K562 (cell line): ENCODE data around the gene NUP62CL. TPM values are rescaled to one million over a fixed set of nuclear protein-coding genes. Genes with fewer than 3 reads are reported as not detected.

Experiments
- ATAC-seq: fragments of 200-7000 bp; cut with Tn5 transposase; 3 replicates; pipeline ENCODE4 v1.9.1; 2020; ENCODE audit warnings: moderate library complexity
- BruUV-seq: library from RNA; stranded (reverse); fragments of 400-500 nt; replicated peaks from 2 replicates; lab custom pipeline; 2021; lab: Mats Ljungman, UMichigan
- CTCF ChIA-PET: fragments of 300-600 bp; formaldehyde crosslinking; extraction: SDS; loops from one replicate; lab custom pipeline; 2021; ENCODE audit warnings: low intra/inter-chr PET ratio; lab: Yijun Ruan, JAX
- POLR2A ChIA-PET: fragments of 300-600, 350-650 bp; sonication (Branson Sonifier 250); formaldehyde crosslinking; extraction: SDS; loops from one replicate; lab custom pipeline; 2021; ENCODE audit warnings: antibody characterized with exemption, inconsistent platforms; lab: Yijun Ruan, JAX
- DNase-seq, 4 experiments: peaks; one replicate each; pipeline versions ENCODE4 v3.0.0 to v3.0.0-alpha.2; 2011 to 2018; ENCODE audit warnings: low spot score in 3 of 4, mixed read lengths in 3 of 4; ENCODE audit errors: extremely low read depth in 1 of 4
- FAIRE-seq: peaks from 2 replicates; lab custom pipeline; 2011; peaks lifted over from hg19 to GRCh38; lab: Jason Lieb, UNC
- H2AFZ ChIP-seq: 2 replicates; pipeline ENCODE4 v1.6.0; 2011; ENCODE audit warnings: low read depth, low read length, control low read depth, inconsistent platforms
- H3K27ac ChIP-seq: fragments of 200-600 bp; 3 replicates; pipeline ENCODE4 v1.8.0; 2011; ENCODE audit warnings: low read depth, mild to moderate bottlenecking, control low read depth, inconsistent platforms, low read length, moderate library complexity, mixed read lengths; ENCODE audit errors: extremely low read depth
- H3K27me3 ChIP-seq, 2 experiments: fragments of 300-600 bp in 1 of 2; 2 replicates in 1 of 2; 3 replicates in 1 of 2; pipeline versions ENCODE4 v1.6.0 to v1.8.0; 2011; ENCODE audit warnings: inconsistent platforms in 2 of 2, low read length in 2 of 2, mild to moderate bottlenecking in 1 of 2, mixed read lengths in 1 of 2, moderate library complexity in 1 of 2; ENCODE audit not compliant: control insufficient read depth in 2 of 2, insufficient read depth in 2 of 2
- H3K36me3 ChIP-seq: fragments of 300-600 bp; 3 replicates; pipeline ENCODE4 v1.8.0; 2011; ENCODE audit warnings: mild to moderate bottlenecking, low read length, inconsistent platforms; ENCODE audit not compliant: control insufficient read depth, insufficient read depth
- H3K4me1 ChIP-seq, 2 experiments: fragments of 200-600 bp in 1 of 2; replicated peaks in 1 of 2; 2 replicates in 1 of 2; 3 replicates in 1 of 2; pipeline versions ENCODE4 v1.5.1 to v1.8.0; 2011; ENCODE audit warnings: inconsistent platforms in 2 of 2, low read length in 2 of 2, mild to moderate bottlenecking in 1 of 2, mixed read lengths in 1 of 2, moderate library complexity in 1 of 2; ENCODE audit not compliant: control insufficient read depth in 2 of 2, insufficient read depth in 2 of 2
- H3K4me2 ChIP-seq: 2 replicates; pipeline ENCODE4 v1.6.1; 2011; ENCODE audit warnings: low read length, control low read depth, inconsistent platforms, mixed read lengths; ENCODE audit not compliant: insufficient read depth
- H3K4me3 ChIP-seq: fragments of 200-600 bp; sonication (generic), shearing (Covaris generic); 2 replicates; pipeline ENCODE4 v1.5.1; 2016; ENCODE audit warnings: control low read depth, inconsistent platforms
- H3K79me2 ChIP-seq: fragments of 200-600 bp; 3 replicates; pipeline ENCODE4 v1.8.0; 2011; ENCODE audit warnings: low read length, inconsistent platforms; ENCODE audit not compliant: control insufficient read depth, insufficient read depth
- H3K9ac ChIP-seq, 2 experiments: 2 replicates each; pipeline versions ENCODE4 v1.6.0 to v1.6.1; 2011; ENCODE audit warnings: low read depth in 2 of 2, low read length in 2 of 2, control low read depth in 1 of 2, inconsistent platforms in 1 of 2, mild to moderate bottlenecking in 1 of 2, mixed read lengths in 1 of 2; ENCODE audit not compliant: insufficient read depth in 1 of 2
- H3K9me1 ChIP-seq: one replicate; pipeline ENCODE4 v1.6.0; 2011; ENCODE audit warnings: inconsistent platforms, mild to moderate bottlenecking, low read length, moderate library complexity; ENCODE audit not compliant: control insufficient read depth, insufficient read depth
- H3K9me3 ChIP-seq: replicated peaks from 2 replicates; pipeline ENCODE4 v1.5.1; 2011; ENCODE audit warnings: low read depth, low read length, inconsistent platforms; ENCODE audit not compliant: control insufficient read depth, insufficient read depth
- H4K20me1 ChIP-seq: replicated peaks from 2 replicates; pipeline ENCODE4 v1.6.1; 2011; ENCODE audit warnings: low read length, inconsistent platforms, mixed read lengths; ENCODE audit not compliant: control insufficient read depth, insufficient read depth
- CREBBP ChIP-seq: IDR thresholded peaks from one replicate; pipeline ENCODE4 v1.6.1; 2012; ENCODE audit warnings: low read depth, mild to moderate bottlenecking, control low read depth, inconsistent platforms, low read length
- GABPB1 ChIP-seq: sonication (generic); formaldehyde crosslinking; IDR thresholded peaks from 2 replicates; pipeline ENCODE4 v1.8.0; 2022; ENCODE audit warnings: mild to moderate bottlenecking, missing genetic modification reagents
- KHSRP ChIP-seq: fragments of 450-650 bp; IDR thresholded peaks from 2 replicates; pipeline ENCODE4 v1.6.1; 2017
- KLF10 ChIP-seq: fragments of 250-450 bp; sonication (Bioruptor Pico); IDR thresholded peaks from 2 replicates; pipeline ENCODE4 v1.6.1; 2021; ENCODE audit warnings: matching md5 sums
- LARP7 ChIP-seq: fragments of 450-650 bp; IDR thresholded peaks from 2 replicates; pipeline ENCODE4 v1.6.1; 2016
- MTA2 ChIP-seq: fragments of 450-650 bp; IDR thresholded peaks from 2 replicates; pipeline ENCODE4 v1.6.1; 2016; ENCODE audit warnings: low read depth
- NR4A1 ChIP-seq, 2 experiments: fragments of 250-450 bp in 1 of 2; fragments of 450-650 bp in 1 of 2; sonication (Bioruptor Pico) in 1 of 2; IDR thresholded peaks; 2 replicates each; pipeline versions ENCODE4 v1.4.0 to v1.6.1; 2016 to 2020; ENCODE audit warnings: mild to moderate bottlenecking in 2 of 2, missing compliant biosample characterization in 1 of 2, missing genetic modification characterization in 1 of 2, moderate library complexity in 1 of 2
- PURB ChIP-seq: sonication (generic); formaldehyde crosslinking; IDR thresholded peaks from 2 replicates; pipeline ENCODE4 v1.9.0; 2021; ENCODE audit warnings: low read depth, mild to moderate bottlenecking, missing genetic modification reagents
- RBM22 ChIP-seq: fragments of 200-400 bp; formaldehyde crosslinking; IDR thresholded peaks from 2 replicates; pipeline ENCODE4 v1.6.1; 2018; ENCODE audit warnings: low read length, low read depth; ENCODE audit not compliant: poor library complexity, severe bottlenecking
- STAT5A ChIP-seq: IDR thresholded peaks from 2 replicates; pipeline ENCODE4 v1.6.1; 2012; ENCODE audit warnings: low read length, inconsistent platforms, borderline replicate concordance
- TAF15 ChIP-seq: fragments of 200-400 bp; formaldehyde crosslinking; IDR thresholded peaks from 2 replicates; pipeline ENCODE4 v1.6.1; 2017; ENCODE audit warnings: mild to moderate bottlenecking, low read depth, low read length, moderate library complexity
- TRIM24 ChIP-seq, 2 experiments: fragments of 450-650 bp; IDR thresholded peaks; 2 replicates each; pipeline ENCODE4 v1.6.1; 2016
- ZNF217 ChIP-seq: sonication (generic); formaldehyde crosslinking; IDR thresholded peaks from 2 replicates; pipeline ENCODE4 v1.8.0; 2022; ENCODE audit warnings: mild to moderate bottlenecking, missing genetic modification reagents
- ZNF311 ChIP-seq: fragments of 250-450 bp; sonication (Bioruptor Pico); IDR thresholded peaks from 2 replicates; pipeline ENCODE4 v1.4.0; 2020; ENCODE audit warnings: mild to moderate bottlenecking, moderate library complexity
- ZSCAN29 ChIP-seq: fragments of 450-650 bp; IDR thresholded peaks from 2 replicates; pipeline ENCODE4 v1.6.1; 2017
- in situ Hi-C: fragments of 300-500 bp; cut with MboI; formaldehyde crosslinking; loops from 4 replicates; pipeline ENCODE4 v1.15.0; 2018; ENCODE audit warnings: inconsistent platforms, mixed read lengths
- intact Hi-C: fragments of 100-400 bp; cut with micrococcal nuclease; formaldehyde crosslinking; loops from 2 replicates; pipeline ENCODE4 v1.14.2; 2022
- polyA plus RNA-seq, 8 experiments: library from polyadenylated mRNA; depleted of rRNA in 4 of 8; stranded (reverse) in 5 of 8; unstranded in 3 of 8; fragments of >200 nt; fragmentation: Nextera tagmentation in 2 of 8; fragmentation: Illumina TruSeq in 1 of 8; extraction: Ambion mirVana in 2 of 8; extraction: Trizol in 1 of 8; gene quantifications; 2 replicates each; pipeline versions ENCODE4 v1.2.1 to v1.2.3, GENCODE V29; 2011 to 2014; ENCODE audit warnings: inconsistent platforms in 1 of 8, missing spikeins in 1 of 8
- total RNA-seq, 7 experiments: library from RNA; depleted of rRNA in 6 of 7; stranded (reverse); fragments of >200 nt in 6 of 7; fragmentation: Illumina TruSeq in 2 of 7; extraction: Trizol in 2 of 7; gene quantifications; 2 replicates each; pipeline versions ENCODE4 v1.2.1 to v1.2.3, GENCODE V29; 2011 to 2021; ENCODE audit warnings: low replicate concordance in 1 of 7
- TF ChIP-seq, protein P1 (sequence below): fragments of 450-650 bp; formaldehyde crosslinking; conservative IDR thresholded peaks from 2 replicates; pipeline ENCODE4 v1.4.0; 2022; ENCODE audit warnings: mild to moderate bottlenecking, missing genetic modification characterization

NUP62CL gene
- total and polyA plus RNA-seq, 9 of the 15 experiments (the other 6 are each of a cell fraction or from before 2014, with no cell fraction given) = 29.7 to 101 (median 42.7) TPM

DNA sequence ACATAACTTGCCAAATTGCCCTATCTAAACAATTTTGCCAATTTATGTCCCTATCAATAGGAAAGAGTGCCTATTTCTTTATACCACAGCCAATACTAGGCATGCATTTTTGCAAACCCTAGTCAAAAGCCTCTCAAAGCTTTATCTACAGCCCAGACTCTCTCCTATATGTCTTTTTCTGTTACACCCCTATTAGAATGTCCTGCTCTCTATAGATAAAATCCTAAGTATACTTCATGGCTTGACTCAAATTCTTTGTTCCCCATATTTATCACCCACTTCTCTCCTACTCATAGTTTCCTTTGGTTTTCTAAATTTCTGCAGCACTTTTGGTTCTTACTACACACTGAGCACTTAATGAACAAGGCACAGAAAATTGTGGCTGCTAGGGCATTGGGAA, 38.0 kb downstream of the NUP62CL start:
- BruUV-seq = no TSS peak
- TF ChIP-seq GABPB1 (CRISPR knock-in tag) = no peak
- TF ChIP-seq KHSRP = no peak
- no peak for TF ChIP-seq ZNF217 (CRISPR knock-in tag)
- no peak for TF ChIP-seq ZSCAN29
- TF ChIP-seq STAT5A = peak; percentile 44; the same call in 1 of the 2 replicates
- no peak for TF ChIP-seq NR4A1 (CRISPR knock-in tag; IDR thresholded peaks at IDR 0.05)
- no peak for TF ChIP-seq NR4A1 (tag; IDR thresholded peaks at IDR 0.05)
- TF ChIP-seq MTA2 = peak; percentile 69
- no peak for TF ChIP-seq TAF15
- TF ChIP-seq, protein P1, sequence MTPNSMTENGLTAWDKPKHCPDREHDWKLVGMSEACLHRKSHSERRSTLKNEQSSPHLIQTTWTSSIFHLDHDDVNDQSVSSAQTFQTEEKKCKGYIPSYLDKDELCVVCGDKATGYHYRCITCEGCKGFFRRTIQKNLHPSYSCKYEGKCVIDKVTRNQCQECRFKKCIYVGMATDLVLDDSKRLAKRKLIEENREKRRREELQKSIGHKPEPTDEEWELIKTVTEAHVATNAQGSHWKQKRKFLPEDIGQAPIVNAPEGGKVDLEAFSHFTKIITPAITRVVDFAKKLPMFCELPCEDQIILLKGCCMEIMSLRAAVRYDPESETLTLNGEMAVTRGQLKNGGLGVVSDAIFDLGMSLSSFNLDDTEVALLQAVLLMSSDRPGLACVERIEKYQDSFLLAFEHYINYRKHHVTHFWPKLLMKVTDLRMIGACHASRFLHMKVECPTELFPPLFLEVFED (CRISPR knock-in tag) = no peak
- no peak for TF ChIP-seq RBM22
- TF ChIP-seq ZNF311 (CRISPR knock-in tag) = no peak
- peak in 1 of 2 experiments; percentile 24; a peak in 1 of 4 replicates for TF ChIP-seq TRIM24 (IDR thresholded peaks at IDR 0.05)
- TF ChIP-seq PURB (CRISPR knock-in tag) = no peak
- TF ChIP-seq LARP7 = no peak
- TF ChIP-seq KLF10 (CRISPR knock-in tag) = no peak
- TF ChIP-seq CREBBP = no peak

More for the DNA sequence above, 38.0 kb downstream of the NUP62CL start:
- in situ Hi-C loops = no loop called here
- no peaks in the 10 kb centered on the region for H4K20me1 ChIP-seq
- peak in 2 of 4 experiments; percentile 57 to 68 for DNase-seq
- CTCF ChIA-PET = no interaction called here
- H3K36me3 ChIP-seq = peaks cover 39% of the 10 kb centered on the region; the same call in 1 of the 3 replicates
- H3K27ac ChIP-seq = peak overlapping the region; percentile 9; the same call in 1 of the 3 replicates
- H3K9ac ChIP-seq = no peak overlapping the region; a peak in 1 of 4 replicates
- intact Hi-C loops = loop anchor here (2.0 kb wide), 1 partner anchor 37 kb away; no protein-coding TSS in a partner anchor
- POLR2A ChIA-PET = interaction anchor here (0.7 to 1.9 kb wide), 3 partner anchors 13 to 25 kb away, joined by 4 to 6 read pairs (median 4); no protein-coding TSS in a partner anchor
- H3K4me3 ChIP-seq = no peak overlapping the region
- no peaks in the 10 kb centered on the region for H3K9me1 ChIP-seq
- ATAC-seq = peak; percentile 89
- H3K79me2 ChIP-seq = peaks cover 12% of the 10 kb centered on the region; the same call in 2 of the 3 replicates
- FAIRE-seq = peak; percentile 63
- no peak overlapping the region for H2AFZ ChIP-seq
- no peak overlapping the region for H3K4me2 ChIP-seq
- H3K9me3 ChIP-seq = no peaks in the 10 kb centered on the region
- peaks cover 0 to 15% of the 10 kb centered on the region in 2 experiments; a peak in 3 of 5 replicates for H3K4me1 ChIP-seq
- no peaks in the 10 kb centered on the region for H3K27me3 ChIP-seq
